IPS-NIHi11 (cell line): Measurements from ENCODE around the gene SNX14.
"Not testable (repeated sequence)": the region's sequence is repeated elsewhere in the genome, so short reads cannot be mapped to it uniquely, and the experiment has no call there.

Source experiments
- DNase-seq: peaks from one replicate; pipeline ENCODE4 v3.0.0; 2012; ENCODE audit warnings: mixed read lengths, low spot score

Gene SNX14

GRCh38 chr6:85591207-85591606 lies 2.5 kb downstream of the SNX14 start:
- DNase-seq, result no peak

DNA sequence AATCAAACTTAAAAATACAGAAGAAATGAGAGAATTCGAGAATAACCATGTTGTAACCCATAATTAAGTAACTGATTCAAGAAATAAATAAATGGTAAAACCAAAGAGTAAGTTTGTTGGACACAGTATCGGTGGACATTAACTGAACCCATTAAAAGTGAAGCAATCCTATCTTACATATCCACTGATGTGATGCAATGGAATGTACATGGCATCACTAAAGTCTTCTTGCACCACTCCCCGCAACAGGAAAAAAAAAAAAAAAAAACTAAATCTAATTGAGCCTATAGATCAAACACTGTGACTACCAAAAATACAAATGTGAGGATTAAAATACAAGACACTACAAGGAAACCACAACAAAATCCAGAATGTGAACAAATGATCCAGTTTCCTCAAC lies 7.9 kb downstream of the SNX14 start:
- DNase-seq, result no peak

- not testable (repeated sequence) for DNase-seq
Measured at GRCh38 chr6:85582832-85583231, 10.8 kb downstream of the SNX14 start.

DNA sequence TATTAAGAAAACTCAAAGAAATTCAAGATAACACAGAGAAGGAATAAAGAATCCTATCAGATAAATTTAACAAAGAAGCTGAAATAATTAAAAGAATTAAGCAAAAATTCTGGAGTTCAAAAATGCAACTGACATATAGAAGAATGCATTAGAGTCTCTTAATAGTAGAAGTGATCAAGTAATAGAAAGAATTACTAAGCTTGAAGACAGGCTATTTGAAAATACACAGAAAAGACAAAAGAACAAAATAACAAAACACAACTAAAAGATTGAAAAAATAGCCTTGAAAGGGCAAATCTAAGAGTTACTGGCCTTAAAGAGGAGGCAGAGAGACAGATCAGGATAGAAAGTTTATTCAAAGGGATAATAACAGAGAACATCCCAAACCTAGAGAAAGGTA lies 12.1 kb downstream of the SNX14 start:
- no peak for DNase-seq

DNA sequence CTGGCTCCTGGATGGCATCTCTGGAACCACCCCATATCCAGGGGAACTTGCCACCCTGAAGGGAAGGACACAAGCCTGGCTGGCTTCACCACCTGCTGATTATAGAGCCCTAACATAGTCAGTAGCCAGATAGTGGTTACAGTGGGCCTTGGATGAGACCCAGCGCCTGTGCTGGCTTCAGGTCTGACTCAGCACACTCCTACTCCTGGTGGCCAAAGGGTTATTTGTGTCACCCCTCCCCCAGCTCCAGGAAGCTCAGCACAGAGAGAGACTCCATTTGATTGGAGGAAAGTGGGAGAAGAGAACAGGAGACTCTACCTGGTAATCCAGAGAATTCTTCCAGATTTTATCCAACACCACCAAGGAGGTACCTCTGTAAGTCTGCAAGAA lies 12.8 kb downstream of the SNX14 start:
- DNase-seq, result no peak

DNA sequence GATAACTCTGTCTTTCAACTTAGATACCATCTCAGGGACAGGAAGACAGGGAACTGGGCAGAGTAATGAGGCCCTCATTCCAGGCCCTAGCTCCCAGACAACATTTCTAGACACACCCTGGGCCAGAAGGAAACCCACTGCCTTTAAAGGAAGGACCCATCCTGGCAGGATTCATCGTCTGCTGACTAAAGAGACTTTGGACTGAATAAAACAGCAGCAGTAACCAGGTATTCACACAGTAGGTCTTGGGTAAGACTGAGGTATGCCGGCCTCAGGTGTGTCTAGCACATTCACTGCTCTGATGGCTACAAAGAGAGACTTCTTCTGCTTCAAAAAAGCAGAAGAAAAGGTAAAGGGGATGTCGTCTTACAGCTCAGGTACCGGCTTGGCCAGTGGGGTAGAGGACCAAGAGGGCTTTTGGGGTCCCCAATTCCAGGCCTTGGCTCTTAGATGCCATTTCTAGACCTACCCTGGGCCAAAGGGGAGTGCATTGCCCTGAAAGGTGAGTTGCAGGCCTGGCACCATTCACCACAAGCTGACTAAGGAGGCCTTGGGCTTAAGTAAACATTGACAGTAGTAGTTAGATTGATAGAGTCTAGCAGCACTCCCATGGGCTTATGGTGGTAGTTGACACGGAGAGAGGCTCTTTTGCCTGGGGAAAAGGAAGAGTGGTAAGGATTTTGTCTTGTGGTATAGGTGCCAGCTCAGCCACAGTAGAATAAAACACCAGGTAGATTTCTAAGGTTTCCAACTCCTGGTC lies 13.4 kb downstream of the SNX14 start:
- DNase-seq, result no peak

- DNase-seq, result no peak
Measured at GRCh38 chr6:85579581-85579980, 14.1 kb downstream of the SNX14 start.

GRCh38 chr6:85576476-85576875 lies 17.2 kb downstream of the SNX14 start:
- DNase-seq, result no peak

GRCh38 chr6:85574932-85575598 lies 18.6 kb downstream of the SNX14 start:
- DNase-seq, result no peak

DNA sequence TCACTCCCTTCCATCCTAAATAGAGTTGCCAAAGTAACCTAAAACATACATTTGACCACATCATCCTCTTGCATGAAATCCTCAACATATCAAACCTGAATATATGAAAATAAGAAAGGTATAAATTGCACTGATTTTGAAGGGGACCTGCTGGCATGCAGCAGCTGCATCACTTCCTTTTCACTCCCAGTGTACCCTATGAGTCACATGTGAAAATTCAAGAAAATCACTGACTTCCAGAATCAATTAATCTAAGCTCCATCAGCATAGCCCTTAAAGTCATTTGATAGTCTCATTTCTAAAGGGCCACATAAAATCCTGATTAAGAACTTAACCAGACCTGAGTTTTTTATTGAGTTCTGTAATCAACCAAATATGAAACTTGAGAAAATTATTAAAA lies 24.3 kb downstream of the SNX14 start:
- no peak for DNase-seq

- DNase-seq, result no peak
Measured at GRCh38 chr6:85568411-85568810, 25.2 kb downstream of the SNX14 start.

- no peak for DNase-seq
Measured at GRCh38 chr6:85565736-85566135, 27.9 kb downstream of the SNX14 start.

- DNase-seq, result not testable (repeated sequence)
Measured at GRCh38 chr6:85564223-85564622, 29.4 kb downstream of the SNX14 start.

DNA sequence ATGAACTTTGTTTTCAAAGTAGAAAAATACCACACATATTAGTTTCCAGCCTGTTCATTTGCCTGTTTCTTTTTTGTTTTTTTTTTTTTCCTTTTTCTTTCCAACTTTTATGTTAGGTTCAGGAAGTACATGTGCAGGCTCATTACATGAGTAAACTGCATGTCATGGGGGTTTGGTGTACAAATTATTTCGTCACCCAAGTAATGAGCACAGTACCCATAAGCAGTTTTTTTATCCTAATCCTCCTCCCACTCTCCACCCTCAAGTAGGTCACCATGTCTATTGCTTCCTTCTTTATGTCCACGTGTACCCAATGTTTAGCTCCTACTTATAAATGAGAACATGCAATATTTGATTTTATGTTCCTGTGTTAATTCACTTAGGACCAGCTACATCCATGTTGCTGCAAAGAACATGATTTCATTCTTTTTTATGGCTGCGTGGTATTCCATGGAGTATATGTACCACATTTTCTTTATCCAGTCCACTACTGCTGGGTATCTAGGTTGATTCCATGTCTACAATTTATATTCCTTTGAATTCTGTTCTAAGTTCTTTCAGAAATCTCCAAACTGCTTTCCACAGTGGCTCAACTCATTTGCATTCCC lies 31.8 kb downstream of the SNX14 start:
- no peak for DNase-seq

DNA sequence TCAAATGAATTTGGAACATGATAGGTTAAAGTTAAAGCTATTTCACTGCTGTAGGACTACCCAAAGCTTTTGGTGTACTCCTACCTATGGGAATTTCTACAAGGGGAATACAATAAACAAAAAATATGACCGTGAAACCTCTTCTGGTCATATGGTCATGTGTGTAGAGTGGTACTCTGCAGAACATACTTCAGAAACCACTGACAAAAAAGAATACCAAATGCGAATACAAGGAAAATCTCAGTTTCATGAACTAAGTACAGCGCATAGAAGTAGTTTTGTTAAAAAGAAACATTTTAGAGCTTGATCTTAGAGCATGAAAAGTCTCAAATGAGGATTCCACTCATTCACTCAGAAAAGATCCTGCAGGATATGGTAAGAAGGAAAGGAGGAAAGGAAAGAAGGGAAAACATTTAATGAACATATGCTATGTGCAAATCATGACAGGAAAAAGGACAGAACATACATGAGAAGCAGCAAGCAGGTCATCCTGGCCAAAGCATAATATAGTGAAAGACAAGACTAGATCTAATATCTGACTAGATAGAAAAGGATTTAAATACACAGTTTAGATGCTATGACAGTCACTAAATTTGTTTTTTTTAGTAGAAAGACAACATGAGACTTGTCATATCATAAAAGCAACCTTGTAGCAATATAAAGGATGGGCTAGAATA lies 36.5 kb downstream of the SNX14 start:
- no peak for DNase-seq

DNA sequence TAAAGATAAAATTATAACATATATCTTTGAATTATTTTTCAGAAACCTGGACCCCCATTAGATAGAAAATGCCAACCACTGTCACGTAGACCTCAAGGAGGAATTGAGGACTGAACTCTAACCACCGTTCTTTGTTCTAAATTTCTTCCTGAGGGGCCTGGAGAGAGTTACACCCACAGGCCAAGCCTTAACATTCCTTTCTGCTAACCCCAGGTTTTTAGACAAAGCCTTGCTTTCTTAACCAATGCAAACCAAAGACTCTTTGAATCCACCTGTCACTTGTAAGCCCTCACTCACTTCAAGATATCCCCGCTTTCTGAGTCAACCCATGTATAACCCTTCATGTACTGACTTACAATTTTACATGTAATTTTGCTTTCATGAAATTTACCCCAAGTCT lies 41.0 kb downstream of the SNX14 start:
- DNase-seq, result peak; percentile 26

DNA sequence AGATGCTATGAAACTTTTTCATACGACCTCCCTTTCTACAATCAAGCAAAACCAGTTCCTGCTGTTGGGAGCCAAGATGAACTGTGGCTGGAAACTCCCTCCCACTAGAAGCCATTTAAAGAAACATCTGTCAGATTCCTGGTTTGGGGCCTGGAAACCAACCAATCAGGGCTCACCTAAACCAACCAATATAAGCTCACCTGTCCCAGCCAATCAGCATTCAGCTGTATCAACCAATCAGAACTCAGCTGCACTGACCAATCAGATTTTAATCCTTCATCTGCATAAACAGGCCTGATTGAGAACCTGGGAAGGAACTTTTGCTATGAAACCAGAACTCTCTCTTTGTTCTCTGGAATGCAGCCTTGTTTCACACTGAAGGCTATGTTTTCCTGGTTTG lies 42.4 kb downstream of the SNX14 start:
- peak; percentile 21 for DNase-seq

DNA sequence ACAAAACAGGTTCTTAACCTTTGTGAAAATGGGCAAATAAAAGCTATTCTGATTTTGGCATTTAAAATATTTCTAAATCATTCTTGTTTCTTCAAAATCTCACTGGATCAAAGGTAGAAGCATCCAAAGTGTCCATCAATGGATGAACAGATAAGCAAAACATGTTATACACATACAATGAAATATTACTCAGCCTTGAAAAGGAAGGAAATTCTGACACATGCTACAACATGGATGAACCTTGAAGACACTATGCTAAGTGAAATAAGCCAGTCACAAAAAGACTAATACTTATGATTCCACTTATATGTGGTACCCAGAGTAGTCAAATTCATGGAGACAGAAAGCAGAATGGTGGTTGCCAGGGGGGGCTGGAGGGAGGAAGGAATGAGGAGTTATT lies 45.9 kb downstream of the SNX14 start:
- DNase-seq, result no peak

GRCh38 chr6:85544776-85545175 lies 48.9 kb downstream of the SNX14 start:
- no peak for DNase-seq

DNA sequence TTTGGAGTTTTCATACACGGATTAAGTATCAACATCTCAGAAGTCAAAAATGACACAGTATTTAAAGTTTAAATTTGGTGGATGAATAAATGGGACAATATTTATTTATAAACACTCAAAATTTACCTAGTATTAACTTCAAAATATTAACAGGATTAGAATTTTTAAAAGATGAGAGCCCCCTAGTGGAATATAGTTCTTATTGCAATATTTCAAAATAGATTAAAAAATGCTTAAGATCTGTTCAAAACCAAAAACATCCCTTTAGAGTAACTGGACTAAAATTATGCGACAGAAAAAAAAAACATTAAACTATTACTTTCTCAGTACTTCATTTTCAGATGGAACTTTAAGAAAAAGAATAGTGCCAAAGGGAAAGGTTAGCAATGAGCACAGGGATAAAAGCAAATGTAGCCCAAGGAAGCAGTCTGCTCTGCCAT lies 56.6 kb downstream of the SNX14 start:
- no peak for DNase-seq

DNA sequence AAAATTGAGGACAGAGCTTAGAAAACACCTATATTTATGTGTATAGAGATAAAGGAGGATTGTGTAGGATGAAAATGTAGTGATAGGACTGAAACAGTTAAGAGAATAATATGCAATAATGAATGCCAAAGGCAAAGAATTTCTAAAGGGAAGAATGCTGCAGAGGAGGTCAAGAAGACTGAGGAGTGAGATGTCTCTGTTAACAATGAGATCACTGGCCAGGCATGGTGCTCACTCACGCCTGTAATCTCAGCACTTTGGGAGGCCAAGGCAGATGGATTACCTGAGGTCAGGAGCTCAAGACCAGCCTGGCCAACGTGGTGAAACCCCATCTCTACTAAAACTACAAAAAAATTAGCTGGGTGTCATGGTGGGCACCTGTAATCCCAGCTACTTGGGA lies 69.4 kb downstream of the SNX14 start:
- DNase-seq, result not testable (repeated sequence)

GRCh38 chr6:85516168-85516567 lies 77.5 kb downstream of the SNX14 start:
- DNase-seq, result no peak
